Sigmoid colon (tissue), 4 donors: ENCODE measurements around the gene SDK1.

Source experiments
- EP300 ChIP-seq, 4 donors: sonication (generic); formaldehyde crosslinking; IDR thresholded peaks; one replicate each; pipeline ENCODE4 v1.6.1; 2017; ENCODE audit warnings: antibody characterized with exemption in 4 of 4
- POLR2A ChIP-seq, 2 donors: fragments of 450-650 bp; IDR thresholded peaks; one replicate each; pipeline ENCODE4 v1.6.1; 2016; ENCODE audit warnings: antibody characterized with exemption in 2 of 2, mild to moderate bottlenecking in 2 of 2, moderate library complexity in 2 of 2
- POLR2AphosphoS5 ChIP-seq, 4 donors: sonication (generic); formaldehyde crosslinking; IDR thresholded peaks; one replicate each; pipeline ENCODE4 v1.6.1; 2017; ENCODE audit warnings: antibody characterized with exemption in 4 of 4
- TF ChIP-seq, protein P1 (sequence below), 4 experiments: fragments of 450-650 bp in 3 of 4; fragments of 200-600 bp in 1 of 4; IDR thresholded peaks; one replicate each; pipeline ENCODE4 v1.5.1; 2016 to 2019; ENCODE audit warnings: antibody characterized with exemption in 4 of 4, mild to moderate bottlenecking in 3 of 4, moderate library complexity in 2 of 4

DNA sequence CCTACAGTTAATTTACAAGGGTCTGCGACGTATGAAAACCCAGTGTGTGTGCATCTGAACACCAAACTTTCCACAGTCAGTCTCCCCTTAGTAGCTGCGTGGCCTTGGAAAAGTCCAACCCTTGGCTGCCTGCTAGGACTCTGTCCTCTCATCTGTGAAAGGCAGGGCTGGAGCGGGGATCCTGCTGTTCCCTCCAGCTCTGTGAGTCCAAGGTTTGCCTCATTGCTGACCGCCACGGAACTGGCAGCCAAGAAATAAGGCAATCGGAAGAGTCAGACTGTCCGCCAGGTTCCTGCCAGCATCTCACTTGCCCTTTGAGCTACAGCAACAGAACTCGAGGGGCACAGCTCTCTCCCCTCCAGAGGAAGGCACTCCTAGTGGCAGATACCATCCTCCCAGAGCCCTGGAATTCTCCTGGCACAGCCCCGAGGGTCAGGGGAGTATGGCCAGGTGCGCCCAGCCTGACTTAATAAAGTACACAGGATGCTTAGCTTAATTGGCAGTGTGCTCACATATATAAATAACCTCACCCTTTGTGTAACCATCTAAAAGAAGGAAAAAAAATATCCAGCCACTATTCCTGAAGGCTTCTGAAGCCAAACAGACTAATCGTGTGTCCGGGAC, 851.0 kb downstream of the SDK1 start:
- TF ChIP-seq, protein P1, sequence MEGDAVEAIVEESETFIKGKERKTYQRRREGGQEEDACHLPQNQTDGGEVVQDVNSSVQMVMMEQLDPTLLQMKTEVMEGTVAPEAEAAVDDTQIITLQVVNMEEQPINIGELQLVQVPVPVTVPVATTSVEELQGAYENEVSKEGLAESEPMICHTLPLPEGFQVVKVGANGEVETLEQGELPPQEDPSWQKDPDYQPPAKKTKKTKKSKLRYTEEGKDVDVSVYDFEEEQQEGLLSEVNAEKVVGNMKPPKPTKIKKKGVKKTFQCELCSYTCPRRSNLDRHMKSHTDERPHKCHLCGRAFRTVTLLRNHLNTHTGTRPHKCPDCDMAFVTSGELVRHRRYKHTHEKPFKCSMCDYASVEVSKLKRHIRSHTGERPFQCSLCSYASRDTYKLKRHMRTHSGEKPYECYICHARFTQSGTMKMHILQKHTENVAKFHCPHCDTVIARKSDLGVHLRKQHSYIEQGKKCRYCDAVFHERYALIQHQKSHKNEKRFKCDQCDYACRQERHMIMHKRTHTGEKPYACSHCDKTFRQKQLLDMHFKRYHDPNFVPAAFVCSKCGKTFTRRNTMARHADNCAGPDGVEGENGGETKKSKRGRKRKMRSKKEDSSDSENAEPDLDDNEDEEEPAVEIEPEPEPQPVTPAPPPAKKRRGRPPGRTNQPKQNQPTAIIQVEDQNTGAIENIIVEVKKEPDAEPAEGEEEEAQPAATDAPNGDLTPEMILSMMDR (IDR thresholded peaks at IDR 0.05) = no peak
- TF ChIP-seq POLR2A (IDR thresholded peaks at IDR 0.05) (no peak), EP300 (IDR thresholded peaks at IDR 0.05) (no peak), POLR2AphosphoS5 (IDR thresholded peaks at IDR 0.05) (no peak)
